ENCODE measurements around the gene ULBP2.

Gene ULBP2

DNA sequence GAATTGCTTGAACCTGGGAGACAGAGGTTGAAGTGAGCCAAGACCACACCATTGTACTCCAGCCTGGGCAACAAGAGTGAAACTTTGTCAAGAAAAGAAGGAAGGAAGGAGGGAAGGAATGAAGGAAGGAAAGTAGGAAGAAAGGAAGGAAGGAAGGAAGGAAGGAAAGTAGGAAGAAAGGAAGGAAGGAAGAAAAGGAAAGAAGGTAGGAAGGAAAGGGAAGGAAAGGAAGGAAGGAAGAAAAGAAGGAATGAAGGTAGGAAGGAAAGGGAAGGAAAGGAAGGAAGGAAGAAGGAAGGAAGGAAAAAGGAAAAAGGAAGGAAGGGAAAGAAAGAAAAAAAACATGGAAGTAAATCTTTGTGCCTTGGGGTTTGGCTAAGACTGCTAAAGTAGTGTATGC lies 33.6 kb downstream of the ULBP2 start:
- no peaks in the 10 kb centered on the region for H3K79me1 ChIP-seq (ENCODE audit: low read depth, low read length)
- H3K36me3 ChIP-seq (replicated peaks in 1 of 2; ENCODE audit: control insufficient read depth in 2 of 2, insufficient read depth in 2 of 2, low read length in 2 of 2): no peaks in the 10 kb centered on the region
- H3K4me2 ChIP-seq (ENCODE audit: insufficient read depth, low read length, poor library complexity, severe bottlenecking): no peak overlapping the region
- no peak overlapping the region for H4K91ac ChIP-seq (ENCODE audit: low read depth, low read length, poor library complexity)
- H3K27me3 ChIP-seq (ENCODE audit: control insufficient read depth in 3 of 3, insufficient read depth in 3 of 3, low read depth in 1 of 3, low read length in 3 of 3): peaks cover 0 to 63% (median 31%) of the 10 kb centered on the region in 3 experiments
- H2BK5ac ChIP-seq (ENCODE audit: low read length): no peak overlapping the region
- H3K9me3 ChIP-seq (replicated peaks in 1 of 2; ENCODE audit: control insufficient read depth in 2 of 2, insufficient read depth in 1 of 2, low read depth in 1 of 2, low read length in 2 of 2): no peaks in the 10 kb centered on the region
- DNase-seq (ENCODE audit: low spot score): no peak
- no peak overlapping the region for H2AK5ac ChIP-seq (ENCODE audit: low read depth, low read length)
- H2AFZ ChIP-seq (ENCODE audit: low read length): no peak overlapping the region
- no peak overlapping the region for H3K4ac ChIP-seq (ENCODE audit: low read length)
- H3K27ac ChIP-seq (replicated peaks; ENCODE audit: low read length): no peak overlapping the region
- no peak overlapping the region for H2BK12ac ChIP-seq (ENCODE audit: low read length)
- no peak overlapping the region for H4K8ac ChIP-seq (ENCODE audit: low read depth, low read length)
- no peak overlapping the region for H3K23ac ChIP-seq (ENCODE audit: low read depth, low read length, poor library complexity)
- no peak overlapping the region for H2BK15ac ChIP-seq (ENCODE audit: low read length)
- H3K18ac ChIP-seq (ENCODE audit: low read length): no peak overlapping the region
- H3K14ac ChIP-seq (ENCODE audit: low read length): no peak overlapping the region
- no peaks in the 10 kb centered on the region for H3K4me1 ChIP-seq (ENCODE audit: control insufficient read depth in 2 of 2, insufficient read depth in 1 of 2, low read depth in 1 of 2, low read length in 2 of 2)
- no peak overlapping the region for H3K9ac ChIP-seq (ENCODE audit: low read depth, low read length, poor library complexity)
- no peak overlapping the region for H2BK120ac ChIP-seq (ENCODE audit: low read depth, low read length)
- H3K4me3 ChIP-seq (ENCODE audit: low read length in 2 of 2): no peak overlapping the region

DNA sequence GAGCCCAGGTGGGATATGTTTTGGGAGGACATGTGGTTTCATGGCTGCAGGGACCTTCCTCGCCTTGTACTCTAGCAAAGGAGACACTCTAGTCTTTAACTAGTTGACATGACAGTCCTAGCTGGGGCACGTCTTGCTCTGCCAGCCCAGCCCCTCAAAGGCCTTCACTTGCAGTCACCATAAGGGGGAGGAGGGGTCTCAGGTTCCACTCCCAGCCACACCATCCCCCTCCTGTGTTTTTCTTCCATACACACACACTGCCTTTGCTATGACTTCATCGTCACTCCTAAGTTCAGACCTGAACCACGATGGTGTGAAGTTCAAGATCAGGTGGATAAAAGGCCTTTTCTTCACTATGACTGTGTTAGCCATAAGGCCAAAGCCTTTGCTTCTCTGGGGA lies 35.4 kb downstream of the ULBP2 start:
- H3K27me3 ChIP-seq (ENCODE audit: control insufficient read depth in 3 of 3, insufficient read depth in 3 of 3, low read depth in 1 of 3, low read length in 3 of 3): peaks cover 2 to 79% (median 43%) of the 10 kb centered on the region in 3 experiments
- H3K4me3 ChIP-seq (ENCODE audit: low read length in 2 of 2): no peak overlapping the region
- H3K18ac ChIP-seq (ENCODE audit: low read length): no peak overlapping the region
- H3K4ac ChIP-seq (ENCODE audit: low read length): no peak overlapping the region
- H2AK5ac ChIP-seq (ENCODE audit: low read depth, low read length): no peak overlapping the region
- no CpG with 5 or more reads among the region's 4 CpGs for WGBS, 2 donors (ENCODE audit: extremely low coverage in 2 of 2, insufficient read length in 2 of 2, insufficient replicate concordance in 1 of 2)
- no peaks in the 10 kb centered on the region for H3K9me3 ChIP-seq (replicated peaks in 1 of 2; ENCODE audit: control insufficient read depth in 2 of 2, insufficient read depth in 1 of 2, low read depth in 1 of 2, low read length in 2 of 2)
- H3K4me2 ChIP-seq (ENCODE audit: insufficient read depth, low read length, poor library complexity, severe bottlenecking): no peak overlapping the region
- no peak overlapping the region for H3K9ac ChIP-seq (ENCODE audit: low read depth, low read length, poor library complexity)
- H3K14ac ChIP-seq (ENCODE audit: low read length): no peak overlapping the region
- no peaks in the 10 kb centered on the region for H3K36me3 ChIP-seq (replicated peaks in 1 of 2; ENCODE audit: control insufficient read depth in 2 of 2, insufficient read depth in 2 of 2, low read length in 2 of 2)
- H2BK120ac ChIP-seq (ENCODE audit: low read depth, low read length): no peak overlapping the region
- H2AFZ ChIP-seq (ENCODE audit: low read length): no peak overlapping the region
- H2BK15ac ChIP-seq (ENCODE audit: low read length): no peak overlapping the region
- no peak overlapping the region for H2BK5ac ChIP-seq (ENCODE audit: low read length)
- H3K4me1 ChIP-seq (ENCODE audit: control insufficient read depth in 2 of 2, insufficient read depth in 1 of 2, low read depth in 1 of 2, low read length in 2 of 2): no peaks in the 10 kb centered on the region
- no peak overlapping the region for H3K23ac ChIP-seq (ENCODE audit: low read depth, low read length, poor library complexity)
- H3K27ac ChIP-seq (replicated peaks; ENCODE audit: low read length): no peak overlapping the region
- no peaks in the 10 kb centered on the region for H3K79me1 ChIP-seq (ENCODE audit: low read depth, low read length)
- H4K8ac ChIP-seq (ENCODE audit: low read depth, low read length): no peak overlapping the region
- H4K91ac ChIP-seq (ENCODE audit: low read depth, low read length, poor library complexity): no peak overlapping the region
- no peak overlapping the region for H2BK12ac ChIP-seq (ENCODE audit: low read length)
- no peak for DNase-seq (ENCODE audit: low spot score)

DNA sequence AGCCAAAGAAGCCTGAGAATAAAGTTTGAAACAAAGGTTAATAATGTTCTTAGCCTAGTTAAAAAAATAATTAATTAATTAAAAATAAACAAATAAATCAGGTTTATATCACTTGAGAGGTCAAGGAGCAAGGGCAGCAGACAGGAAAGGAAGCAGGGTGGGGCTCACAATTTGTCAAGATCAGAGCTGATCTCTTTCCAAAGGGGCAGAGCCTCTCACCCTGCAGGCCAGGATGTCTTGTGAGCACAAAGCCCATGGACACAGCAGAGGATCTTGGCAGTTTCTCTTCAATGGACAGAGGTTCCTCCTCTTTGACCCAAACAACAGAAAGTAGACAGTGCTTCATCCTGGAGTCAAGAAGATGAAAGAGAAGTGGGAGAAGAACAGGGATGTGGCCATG lies 36.8 kb downstream of the ULBP2 start:
- Histone ChIP-seq H4K8ac (ENCODE audit: low read depth, low read length) (no peak overlapping the region), H4K91ac (ENCODE audit: low read depth, low read length, poor library complexity) (no peak overlapping the region), H2AK5ac (ENCODE audit: low read depth, low read length) (no peak overlapping the region), H3K36me3 (replicated peaks in 1 of 2; ENCODE audit: control insufficient read depth in 2 of 2, insufficient read depth in 2 of 2, low read length in 2 of 2) (no peaks in the 10 kb centered on the region), H3K79me1 (ENCODE audit: low read depth, low read length) (no peaks in the 10 kb centered on the region), H3K18ac (ENCODE audit: low read length) (no peak overlapping the region), H3K14ac (ENCODE audit: low read length) (no peak overlapping the region), H3K27me3 (ENCODE audit: control insufficient read depth in 3 of 3, insufficient read depth in 3 of 3, low read depth in 1 of 3, low read length in 3 of 3) (peaks cover 2 to 88% (median 53%) of the 10 kb centered on the region in 3 experiments), H3K4me2 (ENCODE audit: insufficient read depth, low read length, poor library complexity, severe bottlenecking) (no peak overlapping the region), H3K9me3 (replicated peaks in 1 of 2; ENCODE audit: control insufficient read depth in 2 of 2, insufficient read depth in 1 of 2, low read depth in 1 of 2, low read length in 2 of 2) (no peaks in the 10 kb centered on the region), H2BK12ac (ENCODE audit: low read length) (no peak overlapping the region), H2BK5ac (ENCODE audit: low read length) (no peak overlapping the region), H3K4ac (ENCODE audit: low read length) (no peak overlapping the region), H3K27ac (replicated peaks; ENCODE audit: low read length) (no peak overlapping the region), H3K9ac (ENCODE audit: low read depth, low read length, poor library complexity) (no peak overlapping the region), H2BK120ac (ENCODE audit: low read depth, low read length) (no peak overlapping the region), H3K4me3 (ENCODE audit: low read length in 2 of 2) (no peak overlapping the region), H2AFZ (ENCODE audit: low read length) (no peak overlapping the region), H3K23ac (ENCODE audit: low read depth, low read length, poor library complexity) (no peak overlapping the region), H3K4me1 (ENCODE audit: control insufficient read depth in 2 of 2, insufficient read depth in 1 of 2, low read depth in 1 of 2, low read length in 2 of 2) (peaks cover 0 to 2% of the 10 kb centered on the region in 2 donors), H2BK15ac (ENCODE audit: low read length) (no peak overlapping the region)
- no peak for DNase-seq (ENCODE audit: low spot score)

DNA sequence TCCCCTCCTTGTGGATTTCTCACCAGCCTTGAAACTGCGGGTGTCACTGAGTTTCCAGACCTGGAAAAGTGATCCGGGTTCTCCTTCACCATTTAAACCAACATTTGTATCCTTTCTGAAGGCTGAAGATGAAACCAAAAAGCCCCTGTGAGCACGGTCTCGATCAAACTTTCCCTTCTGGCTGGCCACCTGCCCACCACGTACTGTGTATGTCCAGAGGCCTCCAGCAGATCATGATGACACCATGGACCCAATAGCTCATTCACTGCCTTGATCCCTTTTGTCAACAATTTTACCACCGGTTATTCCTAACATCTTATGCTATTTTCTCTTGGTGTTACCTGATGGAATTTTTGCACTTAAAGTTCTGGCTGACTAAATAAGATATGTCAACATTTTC lies 37.5 kb downstream of the ULBP2 start:
- H2AFZ ChIP-seq (ENCODE audit: low read length): no peak overlapping the region

More for the DNA sequence above, 37.5 kb downstream of the ULBP2 start:
- no peak for DNase-seq (ENCODE audit: low spot score)
- Histone ChIP-seq H2BK15ac (ENCODE audit: low read length) (no peak overlapping the region), H2AK5ac (ENCODE audit: low read depth, low read length) (no peak overlapping the region), H3K14ac (ENCODE audit: low read length) (no peak overlapping the region), H3K4me2 (ENCODE audit: insufficient read depth, low read length, poor library complexity, severe bottlenecking) (no peak overlapping the region), H2BK12ac (ENCODE audit: low read length) (no peak overlapping the region), H3K36me3 (replicated peaks in 1 of 2; ENCODE audit: control insufficient read depth in 2 of 2, insufficient read depth in 2 of 2, low read length in 2 of 2) (no peaks in the 10 kb centered on the region), H2BK120ac (ENCODE audit: low read depth, low read length) (no peak overlapping the region), H2BK5ac (ENCODE audit: low read length) (no peak overlapping the region), H3K18ac (ENCODE audit: low read length) (no peak overlapping the region), H3K9me3 (replicated peaks in 1 of 2; ENCODE audit: control insufficient read depth in 2 of 2, insufficient read depth in 1 of 2, low read depth in 1 of 2, low read length in 2 of 2) (no peaks in the 10 kb centered on the region), H3K4ac (ENCODE audit: low read length) (no peak overlapping the region), H3K23ac (ENCODE audit: low read depth, low read length, poor library complexity) (no peak overlapping the region), H3K27ac (replicated peaks; ENCODE audit: low read length) (no peak overlapping the region), H3K9ac (ENCODE audit: low read depth, low read length, poor library complexity) (no peak overlapping the region), H3K4me3 (ENCODE audit: low read length in 2 of 2) (no peak overlapping the region), H3K79me1 (ENCODE audit: low read depth, low read length) (no peaks in the 10 kb centered on the region), H3K27me3 (ENCODE audit: control insufficient read depth in 3 of 3, insufficient read depth in 3 of 3, low read depth in 1 of 3, low read length in 3 of 3) (peaks cover 2 to 87% (median 50%) of the 10 kb centered on the region in 3 experiments), H4K8ac (ENCODE audit: low read depth, low read length) (no peak overlapping the region), H4K91ac (ENCODE audit: low read depth, low read length, poor library complexity) (no peak overlapping the region), H3K4me1 (ENCODE audit: control insufficient read depth in 2 of 2, insufficient read depth in 1 of 2, low read depth in 1 of 2, low read length in 2 of 2) (peaks cover 0 to 2% of the 10 kb centered on the region in 2 donors)
- WGBS, 2 donors (ENCODE audit: extremely low coverage in 2 of 2, insufficient read length in 2 of 2, insufficient replicate concordance in 1 of 2): no CpG with 5 or more reads among the region's 6 CpGs
